ENCODE measurements around the gene ELP1. TPM values are rescaled to one million over a fixed set of nuclear protein-coding genes. Genes with fewer than 3 reads are reported as not detected.

The ELP1 gene, protein sequence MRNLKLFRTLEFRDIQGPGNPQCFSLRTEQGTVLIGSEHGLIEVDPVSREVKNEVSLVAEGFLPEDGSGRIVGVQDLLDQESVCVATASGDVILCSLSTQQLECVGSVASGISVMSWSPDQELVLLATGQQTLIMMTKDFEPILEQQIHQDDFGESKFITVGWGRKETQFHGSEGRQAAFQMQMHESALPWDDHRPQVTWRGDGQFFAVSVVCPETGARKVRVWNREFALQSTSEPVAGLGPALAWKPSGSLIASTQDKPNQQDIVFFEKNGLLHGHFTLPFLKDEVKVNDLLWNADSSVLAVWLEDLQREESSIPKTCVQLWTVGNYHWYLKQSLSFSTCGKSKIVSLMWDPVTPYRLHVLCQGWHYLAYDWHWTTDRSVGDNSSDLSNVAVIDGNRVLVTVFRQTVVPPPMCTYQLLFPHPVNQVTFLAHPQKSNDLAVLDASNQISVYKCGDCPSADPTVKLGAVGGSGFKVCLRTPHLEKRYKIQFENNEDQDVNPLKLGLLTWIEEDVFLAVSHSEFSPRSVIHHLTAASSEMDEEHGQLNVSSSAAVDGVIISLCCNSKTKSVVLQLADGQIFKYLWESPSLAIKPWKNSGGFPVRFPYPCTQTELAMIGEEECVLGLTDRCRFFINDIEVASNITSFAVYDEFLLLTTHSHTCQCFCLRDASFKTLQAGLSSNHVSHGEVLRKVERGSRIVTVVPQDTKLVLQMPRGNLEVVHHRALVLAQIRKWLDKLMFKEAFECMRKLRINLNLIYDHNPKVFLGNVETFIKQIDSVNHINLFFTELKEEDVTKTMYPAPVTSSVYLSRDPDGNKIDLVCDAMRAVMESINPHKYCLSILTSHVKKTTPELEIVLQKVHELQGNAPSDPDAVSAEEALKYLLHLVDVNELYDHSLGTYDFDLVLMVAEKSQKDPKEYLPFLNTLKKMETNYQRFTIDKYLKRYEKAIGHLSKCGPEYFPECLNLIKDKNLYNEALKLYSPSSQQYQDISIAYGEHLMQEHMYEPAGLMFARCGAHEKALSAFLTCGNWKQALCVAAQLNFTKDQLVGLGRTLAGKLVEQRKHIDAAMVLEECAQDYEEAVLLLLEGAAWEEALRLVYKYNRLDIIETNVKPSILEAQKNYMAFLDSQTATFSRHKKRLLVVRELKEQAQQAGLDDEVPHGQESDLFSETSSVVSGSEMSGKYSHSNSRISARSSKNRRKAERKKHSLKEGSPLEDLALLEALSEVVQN (N-terminal part only)
- total RNA-seq (10 to 100 TPM; 21.7 to 41.4 (median 26.5) TPM), polyA plus RNA-seq (10 to 100 TPM; 13.7 to 21.4 TPM), total RNA-seq (156 reads per million, percentile 90 among the genes with 10 or more reads in this experiment)

DNA sequence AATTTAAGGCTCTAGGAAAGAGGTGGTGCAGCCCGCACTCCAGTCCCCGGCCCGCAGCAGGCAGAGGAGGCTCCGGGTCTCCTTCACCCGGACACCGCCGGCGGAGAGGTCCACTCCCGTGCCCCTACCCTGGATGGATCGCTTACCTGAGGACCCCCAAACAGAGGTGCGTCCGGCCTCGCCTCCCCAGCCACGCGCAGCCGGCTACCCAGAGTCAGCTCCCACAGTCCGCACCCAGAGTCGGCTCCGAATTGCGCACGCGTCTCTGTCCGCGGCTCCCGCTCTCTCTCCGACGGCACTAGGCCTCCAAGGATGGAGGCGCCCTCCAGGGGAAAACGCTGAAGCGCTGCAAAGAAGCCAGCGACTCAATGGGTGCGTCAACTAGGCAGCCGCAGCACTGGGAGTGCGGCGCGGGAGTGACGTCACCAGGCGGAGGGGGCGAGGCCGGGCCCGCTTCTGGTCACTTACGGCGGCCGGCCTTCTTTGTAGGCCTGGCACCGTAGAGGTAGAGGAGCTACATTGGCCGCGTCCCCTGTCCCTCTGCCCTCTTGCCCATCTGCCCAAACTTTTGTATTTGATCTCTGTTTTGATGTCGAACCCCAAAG, at the start of gene ELP1:
Gene ELP1 (minus strand): TSS at position 407 of the 605 bp plus-strand sequence. CDS start 2,978 bp downstream, outside the sequence.
- peaks cover 0 to 15% (median 7%) of the 10 kb centered on the region in 5 donors for H3K36me3 Mint-ChIP-seq
- H3K27ac Mint-ChIP-seq, result peak within 1 kb of the TSS; percentile 96 to 99 (median 98)
- Histone ChIP-seq H3K4me3 (ENCODE audit: low read length) (peak within 1 kb of the TSS; percentile 90), H3K27ac (ENCODE audit: low read depth, low read length) (peak within 1 kb of the TSS; percentile 92), H3K4me1 (ENCODE audit: control insufficient read depth in 2 of 2, insufficient read depth in 2 of 2, low read length in 2 of 2) (peaks cover 15 to 18% of the 10 kb centered on the region in 2 donors), H3K36me3 (ENCODE audit: control insufficient read depth in 2 of 3, insufficient read depth in 3 of 3, low read length in 3 of 3) (peaks cover 0 to 6% (median 3%) of the 10 kb centered on the region in 3 experiments), H3K27me3 (ENCODE audit: control insufficient read depth in 2 of 2, insufficient read depth in 2 of 2, low read length in 2 of 2) (no peaks in the 10 kb centered on the region), H3K9me3 (ENCODE audit: control insufficient read depth in 2 of 3, low read length in 3 of 3) (no peaks in the 10 kb centered on the region)
- ChIA-PET POLR2A (interaction anchor here (0.6 to 1.2 kb wide), 3 partner anchors 10 to 186 kb away, joined by 3 to 4 read pairs (median 3); partner anchors contain the start of gene TMEM245), CTCF (no interaction called here)
- peaks cover 23 to 54% (median 38%) of the 10 kb centered on the region in 7 donors for H3K4me1 Mint-ChIP-seq
- no peaks in the 10 kb centered on the region for H3K9me3 Mint-ChIP-seq
- H3K4me3 Mint-ChIP-seq, result peak within 1 kb of the TSS; percentile 88 to 100 (median 99)
- DNase-seq (peak; percentile 88 to 93 (median 91)), ATAC-seq (peak; percentile 91)
- no peaks in the 10 kb centered on the region for H3K27me3 Mint-ChIP-seq
- intact Hi-C loops (cut with micrococcal nuclease), result loop anchor here (1.0 to 10.0 kb wide), 13 partner anchors 79 to 1651 kb away; partner anchors contain the start of genes CTNNAL1 (in 2 of the 2), EPB41L4B (in 2 of the 2), RAD23B (in 2 of the 2) and TXN (in 2 of the 2)

DNA sequence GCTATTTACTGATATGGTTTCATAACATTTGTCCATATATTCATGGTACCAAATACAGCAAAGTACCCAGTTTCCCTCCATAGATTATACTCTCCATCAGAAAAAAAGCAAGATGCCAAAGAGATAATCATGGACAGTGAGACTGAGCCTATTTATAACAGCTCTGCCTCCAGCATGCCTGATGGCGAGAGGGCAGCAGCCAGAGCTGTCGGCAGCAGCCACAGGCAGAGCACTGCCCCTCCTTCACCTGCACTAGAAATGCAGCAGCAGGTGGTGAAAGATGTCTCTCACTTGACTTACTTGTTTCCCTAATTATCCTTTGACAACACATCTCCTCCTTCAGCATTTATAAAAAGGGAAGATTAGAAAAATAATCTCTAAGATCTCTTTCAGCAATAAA, 47.0 kb upstream of the ELP1 start:
- no peaks in the 10 kb centered on the region for H3K27me3 Mint-ChIP-seq
- H3K9me3 ChIP-seq (ENCODE audit: control insufficient read depth in 2 of 3, low read length in 3 of 3), result no peaks in the 10 kb centered on the region
- H3K36me3 Mint-ChIP-seq, result peaks cover 0 to 4% (median 2%) of the 10 kb centered on the region in 5 donors
- ATAC-seq (no peak), DNase-seq (no peak)
- ChIA-PET POLR2A (no interaction called here), CTCF (no interaction called here)
- H3K27ac Mint-ChIP-seq, result no peak overlapping the region
- H3K27ac ChIP-seq (ENCODE audit: low read depth, low read length), result no peak overlapping the region
- no peaks in the 10 kb centered on the region for H3K27me3 ChIP-seq (ENCODE audit: control insufficient read depth in 2 of 2, insufficient read depth in 2 of 2, low read length in 2 of 2)
- no peaks in the 10 kb centered on the region for H3K9me3 Mint-ChIP-seq
- no peaks in the 10 kb centered on the region for H3K4me1 ChIP-seq (ENCODE audit: control insufficient read depth in 2 of 2, insufficient read depth in 2 of 2, low read length in 2 of 2)
- no peaks in the 10 kb centered on the region for H3K36me3 ChIP-seq (ENCODE audit: control insufficient read depth in 2 of 3, insufficient read depth in 3 of 3, low read length in 3 of 3)
- H3K4me3 Mint-ChIP-seq, result no peak overlapping the region
- peaks cover 0 to 1% (median 0%) of the 10 kb centered on the region in 7 donors for H3K4me1 Mint-ChIP-seq
- H3K4me3 ChIP-seq (ENCODE audit: low read length), result no peak overlapping the region
- intact Hi-C loops (cut with micrococcal nuclease), result no loop called here

DNA sequence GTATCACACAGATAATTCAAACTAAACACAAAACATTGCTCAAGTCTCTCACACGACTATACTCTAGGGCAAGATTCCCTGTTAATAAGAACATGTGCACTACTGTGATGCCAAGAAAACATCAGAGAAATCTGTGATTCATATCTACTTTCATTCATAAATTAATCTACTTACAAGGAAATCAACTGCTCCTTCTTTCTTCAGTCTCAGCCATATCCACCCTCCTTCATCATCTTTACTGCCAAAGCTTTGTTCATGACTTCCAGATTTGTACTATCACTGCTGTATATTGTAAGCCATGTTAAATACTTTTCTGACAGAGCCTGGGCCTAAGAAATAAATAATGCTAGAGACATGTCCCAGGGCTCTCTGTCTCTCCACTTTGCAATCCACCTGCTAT, 44.3 kb upstream of the ELP1 start:
- H3K27ac ChIP-seq (ENCODE audit: low read depth, low read length), result no peak overlapping the region
- no peaks in the 10 kb centered on the region for H3K27me3 Mint-ChIP-seq
- no peak for DNase-seq
- H3K4me3 ChIP-seq (ENCODE audit: low read length), result no peak overlapping the region
- H3K9me3 Mint-ChIP-seq, result no peaks in the 10 kb centered on the region
- no peak overlapping the region for H3K4me3 Mint-ChIP-seq
- ChIA-PET CTCF (no interaction called here), POLR2A (no interaction called here)
- peaks cover 0 to 1% (median 0%) of the 10 kb centered on the region in 7 donors for H3K4me1 Mint-ChIP-seq
- H3K36me3 Mint-ChIP-seq, result peaks cover 0 to 4% (median 2%) of the 10 kb centered on the region in 5 donors
- intact Hi-C loops (cut with micrococcal nuclease), result no loop called here
- H3K27ac Mint-ChIP-seq, result no peak overlapping the region
- H3K27me3 ChIP-seq (ENCODE audit: control insufficient read depth in 2 of 2, insufficient read depth in 2 of 2, low read length in 2 of 2), result no peaks in the 10 kb centered on the region
- H3K4me1 ChIP-seq (ENCODE audit: control insufficient read depth in 2 of 2, insufficient read depth in 2 of 2, low read length in 2 of 2), result no peaks in the 10 kb centered on the region
- no peaks in the 10 kb centered on the region for H3K36me3 ChIP-seq (ENCODE audit: control insufficient read depth in 2 of 3, insufficient read depth in 3 of 3, low read length in 3 of 3)
- ATAC-seq, result no peak
- H3K9me3 ChIP-seq (ENCODE audit: control insufficient read depth in 2 of 3, low read length in 3 of 3), result no peaks in the 10 kb centered on the region

DNA sequence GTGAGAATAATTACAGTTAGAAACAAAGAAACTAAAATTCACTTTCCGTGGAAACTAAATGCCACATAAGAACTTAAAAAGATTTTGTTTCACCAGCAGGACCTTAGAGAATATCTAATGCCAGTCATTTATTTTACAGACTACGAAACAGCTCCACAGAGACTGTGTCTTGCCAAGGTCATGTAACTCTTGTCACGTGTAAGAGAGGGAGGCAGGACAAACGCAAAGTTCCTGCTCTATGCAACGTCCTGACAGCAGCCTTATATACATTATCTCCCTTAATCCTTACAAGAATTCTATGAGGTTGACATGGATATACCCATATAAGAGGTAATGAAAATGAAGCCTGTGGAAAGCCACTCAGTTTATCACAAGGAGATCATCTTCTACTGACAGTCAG, 40.0 kb upstream of the ELP1 start:
- Mint-ChIP-seq H3K27me3 (no peaks in the 10 kb centered on the region), H3K4me1 (peaks cover 0 to 1% (median 0%) of the 10 kb centered on the region in 7 donors), H3K27ac (no peak overlapping the region), H3K9me3 (peaks cover 0 to 14% (median 4%) of the 10 kb centered on the region in 11 donors), H3K36me3 (peaks cover 0 to 10% (median 9%) of the 10 kb centered on the region in 5 donors), H3K4me3 (no peak overlapping the region)
- no peak overlapping the region for H3K4me3 ChIP-seq (ENCODE audit: low read length)
- no peak overlapping the region for H3K27ac ChIP-seq (ENCODE audit: low read depth, low read length)
- ATAC-seq, result no peak
- H3K9me3 ChIP-seq (ENCODE audit: control insufficient read depth in 2 of 3, low read length in 3 of 3), result no peaks in the 10 kb centered on the region
- intact Hi-C loops (cut with micrococcal nuclease), result no loop called here
- no peaks in the 10 kb centered on the region for H3K4me1 ChIP-seq (ENCODE audit: control insufficient read depth in 2 of 2, insufficient read depth in 2 of 2, low read length in 2 of 2)
- POLR2A ChIA-PET, result no interaction called here
- DNase-seq, result no peak
- no peaks in the 10 kb centered on the region for H3K27me3 ChIP-seq (ENCODE audit: control insufficient read depth in 2 of 2, insufficient read depth in 2 of 2, low read length in 2 of 2)
- CTCF ChIA-PET, result no interaction called here
- H3K36me3 ChIP-seq (ENCODE audit: control insufficient read depth in 2 of 3, insufficient read depth in 3 of 3, low read length in 3 of 3), result no peaks in the 10 kb centered on the region

DNA sequence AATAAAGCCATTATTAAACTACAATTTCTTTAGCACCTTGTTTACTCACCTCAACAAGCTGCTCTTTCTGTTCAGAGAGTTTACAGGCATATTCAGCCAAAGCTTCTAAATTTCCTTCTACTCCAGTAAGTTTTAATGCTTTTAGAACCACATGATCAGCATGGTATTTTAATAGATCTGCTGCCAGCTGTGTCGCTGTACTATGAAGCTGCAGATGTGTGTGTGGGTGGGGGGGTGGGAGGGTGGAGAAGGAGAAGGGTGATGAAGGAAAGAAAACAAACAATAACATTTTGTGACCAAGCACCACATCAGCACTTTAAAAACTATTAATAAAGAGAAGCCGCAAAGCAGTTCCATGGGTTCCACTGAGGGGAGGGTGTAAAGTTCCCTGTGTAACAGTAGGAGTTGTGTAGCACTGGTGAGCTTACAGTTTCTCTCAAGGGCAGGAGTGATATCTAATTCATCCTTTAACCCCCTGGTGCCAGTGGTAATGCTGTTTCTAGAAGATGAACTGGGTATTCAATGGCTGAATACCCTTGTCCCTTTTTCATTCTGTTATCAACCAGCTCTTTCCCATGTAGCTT, 38.8 kb upstream of the ELP1 start:
- ATAC-seq (no peak), DNase-seq (no peak)
- Mint-ChIP-seq H3K36me3 (peaks cover 0 to 10% (median 8%) of the 10 kb centered on the region in 5 donors), H3K27me3 (no peaks in the 10 kb centered on the region), H3K4me1 (peaks cover 0 to 1% (median 0%) of the 10 kb centered on the region in 7 donors), H3K9me3 (peaks cover 0 to 14% (median 4%) of the 10 kb centered on the region in 11 donors), H3K4me3 (no peak overlapping the region), H3K27ac (no peak overlapping the region)
- ChIA-PET POLR2A (no interaction called here), CTCF (interaction anchor here (0.6 kb wide), 1 partner anchor 22 kb away, joined by 3 read pairs; no protein-coding TSS in a partner anchor)
- Histone ChIP-seq H3K4me1 (ENCODE audit: control insufficient read depth in 2 of 2, insufficient read depth in 2 of 2, low read length in 2 of 2) (no peaks in the 10 kb centered on the region), H3K27ac (ENCODE audit: low read depth, low read length) (no peak overlapping the region), H3K27me3 (ENCODE audit: control insufficient read depth in 2 of 2, insufficient read depth in 2 of 2, low read length in 2 of 2) (no peaks in the 10 kb centered on the region), H3K9me3 (ENCODE audit: control insufficient read depth in 2 of 3, low read length in 3 of 3) (no peaks in the 10 kb centered on the region), H3K4me3 (ENCODE audit: low read length) (no peak overlapping the region), H3K36me3 (ENCODE audit: control insufficient read depth in 2 of 3, insufficient read depth in 3 of 3, low read length in 3 of 3) (no peaks in the 10 kb centered on the region)
- intact Hi-C loops (cut with micrococcal nuclease), result no loop called here
